HG03460 (cell line): ENCODE results near the gene FAM83F.
"Not testable (repeated sequence)": the region's sequence is repeated elsewhere in the genome, so short reads cannot be mapped to it uniquely, and the experiment has no call there.

Experiments
- ATAC-seq: cut with Tn5 transposase; IDR thresholded peaks from one replicate; pipeline ENCODE4 v1.9.1; 2021; ENCODE audit not compliant: unreplicated experiment

Gene FAM83F

DNA sequence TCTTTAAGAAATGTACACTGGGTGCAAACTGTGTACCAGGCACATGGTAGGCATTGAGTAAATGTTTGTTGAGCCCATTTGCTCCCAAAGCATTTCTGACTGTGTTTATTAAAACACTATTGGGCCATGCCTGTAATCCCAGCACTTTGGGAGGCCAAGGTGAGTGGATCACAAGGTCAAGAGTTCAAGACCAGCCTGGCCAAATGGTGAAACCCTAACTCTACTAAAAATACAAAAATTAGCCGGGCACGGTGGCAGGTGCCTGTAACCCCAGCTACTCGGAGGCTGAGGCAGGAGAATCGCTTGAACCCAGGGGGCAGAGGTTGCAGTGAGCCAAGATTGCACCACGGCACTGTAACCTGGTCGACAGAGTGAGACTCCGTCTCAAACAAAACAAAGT is 1.9 kb upstream of the FAM83F start:
- ATAC-seq = not testable (repeated sequence)

DNA sequence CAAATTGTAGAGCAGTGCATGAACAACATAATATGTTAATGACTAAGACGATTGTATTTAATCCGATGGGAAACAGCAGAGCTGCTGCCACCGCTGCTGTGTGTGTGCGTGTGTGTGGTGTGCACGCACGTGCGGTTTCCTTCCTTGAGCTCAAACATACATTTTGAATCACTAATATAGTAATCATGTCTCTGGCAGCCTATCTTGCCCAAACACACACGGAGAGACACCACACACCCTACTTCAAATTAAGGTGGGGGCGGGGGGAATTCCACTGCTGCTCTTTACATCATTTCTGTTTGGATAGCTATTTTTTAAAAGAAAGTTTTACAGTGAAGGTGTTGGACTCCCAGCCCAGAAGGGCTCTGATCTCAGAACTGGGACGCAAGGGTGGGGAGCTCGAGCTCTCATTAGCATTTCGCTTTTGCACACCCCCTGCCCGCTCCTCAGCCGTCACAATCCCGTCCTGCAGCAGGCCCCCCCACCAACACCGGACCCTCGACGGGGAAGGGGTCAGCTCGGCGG is 651 bp upstream of the FAM83F start:
- ATAC-seq = no peak

DNA sequence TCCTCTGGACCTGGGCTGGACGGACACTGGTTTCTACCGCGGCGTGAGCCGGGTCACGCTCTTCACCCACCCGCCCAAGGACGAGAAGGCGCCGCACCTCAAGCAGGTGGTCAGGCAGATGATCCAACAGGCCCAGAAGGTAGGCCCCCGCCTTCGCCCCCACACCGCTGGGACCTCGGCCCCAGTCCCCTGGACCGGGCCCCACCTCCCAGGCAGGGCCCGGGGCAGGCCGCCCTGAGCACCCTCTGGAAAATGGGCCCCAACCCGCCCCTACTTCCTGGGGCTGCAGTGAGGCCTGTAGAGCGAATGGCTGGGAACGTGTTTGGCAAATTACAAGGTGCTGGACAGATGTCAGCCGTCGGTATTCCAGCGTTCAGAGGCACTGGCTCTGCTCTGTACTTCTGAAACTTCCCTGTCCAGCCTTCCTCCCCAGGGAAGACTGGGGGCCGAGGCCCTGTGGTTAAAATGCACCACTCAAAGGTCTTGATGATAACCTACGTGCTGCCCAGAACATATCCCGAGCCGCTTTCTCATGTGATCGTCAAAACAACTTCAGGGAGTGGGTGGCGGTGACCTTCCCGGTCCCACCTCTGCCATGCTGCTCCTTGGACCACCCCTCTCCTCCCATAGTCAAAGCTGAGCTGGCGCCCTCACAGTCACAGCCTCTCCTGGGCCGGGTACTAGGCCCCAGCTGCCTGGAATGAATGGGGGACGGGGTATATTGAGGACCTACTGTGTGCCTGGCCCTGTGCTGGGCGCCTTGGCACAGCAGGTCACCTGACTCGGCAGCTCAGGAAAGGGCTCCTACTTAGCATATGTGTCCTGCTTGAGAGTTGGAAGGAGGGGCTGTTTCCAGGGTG is 869 bp downstream of the FAM83F start:
- no peak for ATAC-seq

DNA sequence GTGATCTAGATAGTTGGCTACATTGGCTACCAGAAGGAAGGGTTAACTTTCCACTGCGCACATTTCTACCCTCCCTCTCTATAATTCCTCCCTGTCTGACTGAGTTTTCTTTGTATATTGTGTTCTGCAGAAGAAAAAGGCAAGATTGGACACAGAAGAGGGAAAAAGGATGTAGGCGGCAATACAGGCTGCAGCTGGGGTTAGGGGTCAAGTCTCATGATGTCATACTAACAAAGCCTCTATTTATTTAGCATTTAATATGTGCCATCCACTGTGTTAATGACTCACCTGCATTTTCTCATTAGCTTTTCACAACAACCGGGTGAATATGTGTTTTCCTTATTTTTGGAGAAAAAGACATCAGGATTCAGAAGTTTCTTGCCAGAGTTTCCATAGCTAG is 2.0 kb downstream of the FAM83F start:
- no peak for ATAC-seq

DNA sequence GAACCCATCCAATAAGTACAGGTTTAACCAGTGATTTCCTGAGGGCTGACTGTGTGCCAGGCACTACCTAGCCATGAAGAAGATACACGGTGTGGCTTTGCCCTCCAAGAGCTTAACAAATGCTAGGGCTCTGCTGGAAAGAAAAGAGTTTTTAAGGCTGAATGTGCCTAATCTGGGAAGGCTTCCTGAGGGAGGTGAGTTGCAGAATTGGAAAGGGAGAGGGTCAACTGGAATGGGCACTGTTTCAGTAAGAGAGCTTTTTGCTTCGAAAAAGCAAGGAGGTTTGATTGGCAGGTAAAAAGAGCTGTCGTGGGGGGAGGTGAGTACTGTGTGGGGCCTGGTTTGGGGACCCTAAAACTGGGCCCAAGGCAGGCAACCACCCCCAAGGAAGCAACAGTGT is 2.7 kb downstream of the FAM83F start:
- ATAC-seq = no peak

DNA sequence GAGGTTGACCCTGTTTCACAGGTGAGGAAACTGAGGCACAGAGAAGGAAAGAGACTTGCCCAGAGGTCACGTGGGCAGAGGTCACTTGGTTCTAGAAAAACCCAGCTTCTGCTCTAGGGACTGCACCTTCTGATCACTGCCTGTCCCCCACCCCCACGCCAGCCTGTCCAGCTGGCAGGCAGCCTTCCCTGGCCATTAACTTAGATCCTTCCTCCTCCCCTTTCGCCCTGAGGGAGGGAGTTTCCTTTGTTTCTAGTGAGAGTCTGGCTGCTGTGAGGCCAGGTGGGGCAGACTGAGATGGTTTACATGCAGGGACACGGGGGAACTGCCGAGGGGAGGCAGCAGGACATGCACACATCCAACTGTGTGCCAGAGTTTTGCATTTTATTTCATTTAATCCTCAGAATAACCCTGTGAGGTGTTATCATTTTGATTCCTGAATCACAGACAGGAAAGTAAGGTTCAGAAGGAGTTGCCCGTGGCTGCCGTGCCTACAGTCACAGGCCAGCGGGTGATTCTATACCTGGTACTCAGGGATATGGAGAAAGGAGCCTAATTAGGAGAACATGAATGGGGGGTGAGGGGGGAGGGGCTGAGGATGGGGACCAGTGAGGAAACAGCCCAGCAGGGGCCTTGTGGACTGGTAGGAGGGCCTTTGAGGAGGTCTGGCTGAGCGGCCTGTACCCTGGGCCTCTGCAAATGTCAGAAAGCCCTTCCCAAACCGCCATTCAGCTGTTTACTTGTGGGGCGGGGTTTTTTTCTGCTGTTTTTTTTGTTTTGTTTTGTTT is 3.4 kb downstream of the FAM83F start:
- ATAC-seq = no peak

DNA sequence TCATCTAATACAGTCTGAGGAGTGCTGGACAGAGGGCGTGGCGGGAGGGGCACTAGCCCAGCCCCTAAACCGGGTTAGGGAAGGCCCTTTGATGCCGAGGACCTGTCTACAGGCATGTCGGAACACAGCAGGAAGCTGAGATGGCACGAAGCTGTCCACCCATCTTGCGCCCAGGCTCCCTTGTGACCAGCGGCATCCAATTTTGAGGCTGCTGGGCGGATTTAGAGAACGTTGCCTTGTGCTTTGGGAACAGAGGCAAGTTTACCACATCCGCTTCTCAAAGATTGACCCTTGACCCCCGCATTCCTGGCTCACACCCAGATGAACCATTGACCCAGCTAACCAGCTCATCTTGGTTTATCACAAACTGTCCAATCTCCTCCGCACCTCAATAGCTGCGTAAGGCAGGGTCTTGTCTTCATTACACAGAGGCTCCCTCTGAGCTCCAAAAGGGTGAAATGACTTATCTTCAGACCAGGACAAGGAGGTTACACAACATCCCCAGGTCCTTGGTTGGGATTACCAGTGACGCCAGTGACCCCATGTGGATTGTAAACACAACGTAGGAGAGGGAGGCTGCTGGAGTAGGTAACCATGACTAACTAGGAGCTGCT is 4.5 kb downstream of the FAM83F start:
- no peak for ATAC-seq

DNA sequence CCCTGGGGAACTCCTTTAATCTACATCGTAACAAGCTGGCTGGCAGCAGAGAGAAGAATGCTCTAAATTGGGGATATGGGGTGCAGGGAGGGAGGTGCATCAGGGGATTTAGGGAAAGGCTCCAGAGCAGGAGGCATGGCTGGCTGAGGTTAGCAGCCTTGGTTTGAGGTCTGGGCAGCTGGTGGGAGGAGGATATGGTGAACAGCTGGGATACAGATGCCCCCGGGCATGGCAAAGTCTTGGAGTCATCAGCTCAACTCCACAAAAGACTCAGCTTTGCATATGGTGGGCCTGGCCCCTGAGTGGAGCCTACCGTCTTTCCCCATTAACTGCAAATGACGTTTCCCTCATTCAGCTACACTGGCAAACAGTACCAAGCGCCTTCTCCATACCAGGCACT is 5.4 kb downstream of the FAM83F start:
- ATAC-seq = no peak

DNA sequence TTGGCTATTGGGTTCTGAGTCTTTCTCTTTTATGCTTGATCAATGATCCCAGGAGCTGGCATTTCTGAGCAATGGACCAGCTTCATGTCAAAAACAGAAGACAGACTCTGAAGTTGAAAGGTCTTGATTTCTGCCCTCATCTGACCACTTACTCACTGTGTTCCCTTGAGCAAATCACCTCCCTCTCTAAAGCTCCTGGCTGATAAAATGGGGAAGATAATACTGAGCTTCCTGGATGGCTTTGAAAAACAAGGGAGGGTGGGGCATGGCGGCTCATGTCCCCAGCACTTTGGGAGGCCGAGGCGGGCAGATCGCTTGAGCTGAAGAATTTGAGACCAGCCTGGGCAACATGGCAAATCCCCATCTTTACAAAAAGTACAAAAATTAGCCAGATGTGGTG is 6.4 kb downstream of the FAM83F start:
- no peak for ATAC-seq

DNA sequence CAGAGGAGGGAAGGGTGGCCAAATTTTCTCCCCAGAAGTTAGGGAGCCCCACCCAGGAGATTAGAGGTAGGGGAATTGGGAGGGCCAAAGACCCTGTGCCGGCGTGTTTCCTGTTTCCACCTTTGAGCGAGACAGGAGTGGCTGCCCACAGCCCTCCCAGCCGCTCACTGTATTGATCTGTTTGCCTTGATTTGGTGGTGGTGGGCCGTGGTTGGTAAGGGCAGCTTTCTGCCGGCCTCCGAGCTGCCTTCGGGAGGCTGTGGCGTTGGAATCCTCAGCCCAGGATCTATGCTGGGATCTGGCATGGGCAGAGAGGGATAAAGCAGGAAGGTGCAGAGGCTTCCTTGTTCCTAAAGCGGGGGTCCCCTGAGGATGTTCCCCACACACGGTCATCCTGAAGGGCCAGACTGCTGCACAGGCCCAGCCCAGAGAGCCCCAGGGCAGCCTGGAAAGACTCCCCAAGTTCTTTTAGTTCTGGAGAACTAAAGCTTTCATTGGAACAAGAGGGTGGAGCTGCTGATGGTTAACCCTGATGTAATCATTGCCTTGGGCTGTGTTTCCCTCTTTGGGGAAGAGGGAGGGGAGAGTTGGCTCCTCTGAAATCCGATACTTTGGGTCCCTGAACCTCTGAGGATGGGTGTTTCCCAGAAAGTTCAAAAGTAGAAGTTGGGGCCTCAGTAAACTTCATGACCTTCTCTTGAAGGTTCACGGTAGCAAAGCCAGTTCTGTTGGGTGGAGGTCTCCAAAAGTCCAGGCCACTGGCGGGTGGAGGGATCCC is 7.2 kb downstream of the FAM83F start:
- no peak for ATAC-seq

DNA sequence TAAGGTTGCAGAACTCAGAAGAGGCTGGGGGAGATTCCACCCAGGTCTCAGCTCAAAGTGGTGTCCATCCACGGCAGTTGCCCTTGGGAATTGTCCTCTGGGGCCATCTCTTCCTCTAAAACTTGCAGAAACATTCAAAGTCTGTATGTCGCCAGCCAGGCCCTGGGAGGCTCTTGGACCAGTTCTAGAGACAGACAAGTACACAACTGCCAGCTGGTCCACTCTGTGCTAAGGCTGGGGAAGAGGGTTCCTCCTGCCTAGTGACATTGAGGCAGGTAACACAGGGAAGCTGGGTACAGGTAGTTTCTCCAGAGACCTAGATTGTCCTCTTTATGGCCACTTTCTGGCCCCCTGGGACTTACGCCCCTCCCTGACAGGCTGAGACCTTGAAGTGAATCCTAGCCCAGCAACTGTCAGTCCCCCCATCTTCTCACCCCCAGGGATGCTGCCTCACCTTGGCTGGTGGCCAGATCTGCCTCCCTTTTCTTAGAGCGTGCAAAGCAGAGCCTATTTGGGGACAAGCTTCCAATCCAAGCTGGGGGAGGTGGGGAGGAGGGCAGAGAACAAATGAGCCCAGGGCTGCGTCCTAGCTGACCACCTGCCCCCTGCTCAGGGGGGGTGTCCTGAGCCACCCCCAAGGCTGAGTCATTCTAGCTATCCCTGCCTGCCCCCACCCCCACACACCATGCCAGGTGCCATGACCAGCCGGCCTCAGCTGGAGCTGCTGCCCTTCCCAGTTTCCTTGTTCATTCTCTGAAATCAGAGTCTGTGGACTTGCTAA is 8.4 kb downstream of the FAM83F start:
- ATAC-seq = no peak

DNA sequence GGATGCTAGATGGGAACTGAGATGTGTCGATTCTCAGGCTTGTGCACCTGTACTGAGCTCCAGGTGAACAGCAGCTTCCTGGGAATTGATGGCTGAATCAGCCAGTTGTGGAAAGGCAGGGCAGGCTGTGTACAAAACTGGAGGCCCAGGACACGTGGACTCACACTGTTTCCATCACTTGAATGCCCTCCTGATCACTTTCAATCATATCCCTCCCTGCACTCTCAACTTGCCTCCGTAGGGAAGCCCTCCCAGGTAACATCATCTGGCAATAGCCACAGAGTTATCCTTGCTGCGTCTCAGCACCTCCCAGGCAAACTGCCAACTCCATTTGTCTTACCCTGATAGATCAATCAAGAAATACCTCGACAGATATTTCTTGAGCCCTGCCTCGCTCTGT is 10.1 kb downstream of the FAM83F start:
- ATAC-seq = no peak

DNA sequence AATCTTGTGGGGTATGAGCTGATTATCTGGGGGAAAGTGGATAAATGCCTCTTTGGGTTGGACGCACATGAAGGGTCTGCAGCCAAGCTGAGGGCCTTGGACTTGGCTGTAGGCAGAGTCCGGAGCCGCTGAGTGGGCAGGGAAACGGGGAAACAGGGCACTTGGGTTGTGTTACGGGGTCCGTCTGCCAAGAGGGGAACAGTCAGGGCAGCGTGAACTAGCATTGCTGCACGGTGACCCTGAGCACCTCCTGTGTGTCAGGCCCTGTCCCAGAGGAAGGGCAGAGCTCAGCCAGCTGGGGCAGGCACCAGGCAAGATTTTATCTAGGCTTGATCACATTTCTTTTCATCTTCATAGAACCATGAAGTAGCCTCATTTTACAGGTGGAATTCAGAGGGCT is 11.9 kb downstream of the FAM83F start:
- ATAC-seq = no peak

DNA sequence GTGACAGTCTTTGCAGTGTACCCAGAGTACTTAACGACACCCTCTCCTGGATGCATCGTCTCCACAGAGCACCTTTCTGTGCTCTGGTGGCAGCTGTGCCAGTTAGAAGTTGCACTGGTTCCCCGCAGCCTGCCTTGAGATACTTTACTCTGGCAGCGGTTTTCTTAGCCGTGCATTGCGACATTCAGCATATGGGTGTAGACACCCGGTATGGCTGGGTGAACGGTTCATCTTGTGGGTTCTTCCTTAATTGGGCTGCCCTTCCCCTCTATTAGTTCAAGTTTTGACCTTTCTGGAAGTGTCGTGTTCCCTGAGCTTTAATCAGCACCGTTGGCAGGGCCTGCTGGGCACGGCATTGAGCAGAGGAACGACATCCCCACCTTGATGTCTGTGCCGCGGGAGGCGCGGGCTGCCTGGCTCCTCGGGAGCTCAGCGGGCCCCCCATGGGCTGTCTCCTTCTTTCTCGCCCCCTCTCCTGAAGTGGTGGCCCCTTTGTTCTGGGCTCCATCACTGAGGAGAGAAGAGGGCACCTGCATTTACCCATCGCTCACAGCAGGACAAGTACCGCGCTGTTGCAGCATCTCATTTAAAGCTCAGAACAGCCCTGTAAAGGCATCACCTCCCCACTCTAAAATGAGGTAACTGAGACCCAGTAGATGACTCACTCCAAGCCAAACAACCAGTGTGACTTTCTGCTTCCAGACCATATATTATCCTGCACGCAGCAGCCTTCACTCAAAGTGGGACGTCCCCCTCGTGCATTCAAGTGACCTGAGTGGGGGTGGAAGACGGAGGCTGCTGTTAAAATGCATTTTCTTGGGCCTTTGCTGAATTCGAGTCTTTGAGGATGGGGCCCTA is 13.3 kb downstream of the FAM83F start:
- no peak for ATAC-seq

DNA sequence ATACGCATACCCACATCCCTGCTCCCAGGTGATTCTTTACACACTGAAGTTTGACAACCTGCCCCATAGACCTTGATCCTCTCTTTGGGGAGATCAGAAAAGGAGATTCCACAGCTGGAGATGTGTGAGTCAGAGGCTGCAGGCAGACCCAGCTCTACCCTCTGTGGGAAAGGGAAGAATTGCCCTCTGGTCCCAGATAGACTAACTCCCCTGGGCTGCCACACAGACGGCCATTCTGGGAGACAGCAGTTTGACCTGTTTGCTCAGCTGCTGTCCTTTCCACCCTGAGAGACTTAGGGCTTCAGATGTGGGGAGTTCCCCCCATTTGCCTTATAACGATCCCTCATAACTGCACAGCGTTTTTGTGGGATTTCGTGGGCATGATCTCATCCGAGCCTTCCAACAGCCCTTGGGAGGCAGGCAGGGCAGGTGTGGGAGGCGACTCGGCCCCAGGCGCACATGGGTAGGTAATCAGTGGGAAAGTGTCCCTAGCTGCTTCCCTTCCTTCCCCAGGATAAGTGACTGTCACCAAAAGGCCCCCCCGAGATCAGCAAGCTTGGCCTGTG is 14.1 kb downstream of the FAM83F start:
- no peak for ATAC-seq

DNA sequence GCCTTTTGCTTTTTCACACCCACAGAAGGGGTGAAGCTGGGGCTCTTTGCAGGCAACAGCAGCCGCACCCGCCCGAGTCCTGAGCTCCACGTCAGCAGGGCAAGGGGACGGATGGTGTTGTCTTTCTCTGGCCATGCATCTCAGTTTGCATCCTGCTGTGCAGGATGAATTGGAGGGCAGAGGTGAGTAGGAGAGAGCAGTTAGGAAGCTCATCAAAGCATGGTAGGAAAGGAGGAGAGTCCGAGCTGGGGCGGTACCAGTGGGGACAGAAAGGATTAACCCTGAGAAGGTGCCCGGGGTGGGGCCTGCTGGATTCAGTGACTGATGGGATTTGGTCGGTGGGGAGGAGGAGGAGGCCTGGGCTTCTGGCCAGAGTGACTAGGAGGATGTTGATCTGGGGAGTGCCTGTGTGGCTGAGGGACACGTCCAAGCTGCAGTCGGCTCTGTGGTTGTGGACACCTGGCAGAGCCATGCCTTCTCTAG is 14.6 kb downstream of the FAM83F start:
- no peak for ATAC-seq

DNA sequence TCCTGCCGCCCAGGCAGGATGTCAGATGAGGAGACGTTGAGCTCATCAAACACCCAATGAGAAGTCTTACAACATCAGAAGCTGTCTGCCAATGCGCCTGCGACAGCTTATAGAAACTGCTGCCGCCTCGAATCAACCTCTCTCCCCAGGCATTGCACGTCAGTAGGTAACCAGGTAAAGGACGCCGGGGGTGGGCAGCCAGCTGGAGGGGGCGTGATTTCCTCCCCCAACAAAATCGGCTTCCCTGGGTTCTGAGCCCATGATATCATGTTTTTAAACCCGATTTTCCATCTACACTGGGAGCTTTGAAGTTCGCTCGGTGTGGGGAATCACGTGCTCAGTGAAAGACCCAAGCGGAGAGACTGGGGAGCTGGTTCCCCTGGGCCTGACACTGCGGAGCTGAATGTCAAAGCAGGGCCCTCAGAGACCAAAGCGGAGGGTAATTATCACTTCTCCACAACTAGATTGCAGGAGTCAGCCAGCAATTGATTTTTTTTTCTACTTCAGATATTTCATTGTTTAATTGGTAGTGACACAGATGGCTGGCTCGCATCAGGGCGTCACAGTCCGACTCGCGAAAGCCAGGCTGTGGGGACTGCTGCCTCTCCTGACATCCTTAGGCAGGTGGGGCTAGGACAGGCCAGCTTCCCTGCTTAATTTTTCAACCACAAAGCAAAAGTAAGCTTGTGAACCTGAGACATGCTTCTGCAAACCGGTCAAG is 15.4 kb downstream of the FAM83F start:
- ATAC-seq = no peak

DNA sequence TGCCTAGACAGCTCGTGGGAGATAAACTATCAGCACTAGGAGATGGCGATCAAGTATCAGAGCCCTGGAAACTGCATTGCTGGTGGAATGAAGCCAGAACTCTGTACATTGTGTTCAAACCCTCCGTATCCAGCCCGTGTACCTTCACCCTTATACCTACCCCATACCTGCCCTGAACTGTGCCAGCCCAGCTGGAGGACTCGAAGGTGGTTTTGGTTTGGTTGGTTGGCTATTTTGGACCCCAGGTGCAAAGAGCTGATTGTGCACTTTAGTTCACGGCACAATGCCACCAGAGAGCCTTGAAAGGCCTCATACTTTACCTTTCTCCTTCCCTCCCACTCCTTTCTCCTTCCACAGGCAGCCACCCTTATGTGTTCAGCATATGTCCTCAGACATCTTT is 16.0 kb downstream of the FAM83F start:
- ATAC-seq = no peak
